ENCODE data around the gene DUSP22. TPM values are rescaled to one million over a fixed set of nuclear protein-coding genes. Genes with fewer than 3 reads are reported as not detected.
A peak's percentile ranks its signal among the peaks of the same experiment; 100 is the strongest.

DUSP22 gene
- total RNA-seq, 1 donor from 2014 or later: 31.8 TPM

- no peak for DNase-seq
Observed at GRCh38 chr6:381742-382461, 89.6 kb downstream of the DUSP22 start.

- no peak for DNase-seq
Observed at GRCh38 chr6:382883-383810, 90.9 kb downstream of the DUSP22 start.

- no peak for DNase-seq
Observed at GRCh38 chr6:383856-384255, 91.6 kb downstream of the DUSP22 start.

GRCh38 chr6:384898-385297, 92.6 kb downstream of the DUSP22 start:
- no peak for DNase-seq

- DNase-seq: no peak
Observed at GRCh38 chr6:385614-386013, 93.3 kb downstream of the DUSP22 start.

GRCh38 chr6:386688-387266, 94.5 kb downstream of the DUSP22 start:
- DNase-seq: no peak

GRCh38 chr6:387293-387741, 95.0 kb downstream of the DUSP22 start:
- peak; percentile 53 for DNase-seq

GRCh38 chr6:388202-388903, 96.1 kb downstream of the DUSP22 start:
- DNase-seq: no peak

GRCh38 chr6:389143-389542, 96.9 kb downstream of the DUSP22 start:
- no peak for DNase-seq

- no peak for DNase-seq
Observed at GRCh38 chr6:389622-390021, 97.3 kb downstream of the DUSP22 start.

- no peak for DNase-seq
Observed at GRCh38 chr6:390914-391558, 98.7 kb downstream of the DUSP22 start.

GRCh38 chr6:391559-392440, 99.5 kb downstream of the DUSP22 start, which contains the start of gene IRF4:
TSS of gene IRF4 (plus strand) at chr6:391752. CDS start at chr6:393153, 1,401 bp downstream.
- no peak for DNase-seq

GRCh38 chr6:392441-393390, 100.4 kb downstream of the DUSP22 start:
- no peak for DNase-seq

- no peak for DNase-seq
Observed at GRCh38 chr6:393391-394221, 101.3 kb downstream of the DUSP22 start.

- DNase-seq: no peak
Observed at GRCh38 chr6:394641-395289, 102.5 kb downstream of the DUSP22 start.

- no peak for DNase-seq
Observed at GRCh38 chr6:395432-396125, 103.3 kb downstream of the DUSP22 start.

- DNase-seq: no peak
Observed at GRCh38 chr6:396126-396520, 103.8 kb downstream of the DUSP22 start.

Measured in tongue (tissue), 2 donors.